EH (cell line): Measurements from ENCODE around the gene TWNK.

ENCODE experiments used
- DNase-seq: peaks from one replicate; pipeline ENCODE4 v3.0.0-alpha.2; 2015; ENCODE audit warnings: low read depth

The TWNK gene

DNA sequence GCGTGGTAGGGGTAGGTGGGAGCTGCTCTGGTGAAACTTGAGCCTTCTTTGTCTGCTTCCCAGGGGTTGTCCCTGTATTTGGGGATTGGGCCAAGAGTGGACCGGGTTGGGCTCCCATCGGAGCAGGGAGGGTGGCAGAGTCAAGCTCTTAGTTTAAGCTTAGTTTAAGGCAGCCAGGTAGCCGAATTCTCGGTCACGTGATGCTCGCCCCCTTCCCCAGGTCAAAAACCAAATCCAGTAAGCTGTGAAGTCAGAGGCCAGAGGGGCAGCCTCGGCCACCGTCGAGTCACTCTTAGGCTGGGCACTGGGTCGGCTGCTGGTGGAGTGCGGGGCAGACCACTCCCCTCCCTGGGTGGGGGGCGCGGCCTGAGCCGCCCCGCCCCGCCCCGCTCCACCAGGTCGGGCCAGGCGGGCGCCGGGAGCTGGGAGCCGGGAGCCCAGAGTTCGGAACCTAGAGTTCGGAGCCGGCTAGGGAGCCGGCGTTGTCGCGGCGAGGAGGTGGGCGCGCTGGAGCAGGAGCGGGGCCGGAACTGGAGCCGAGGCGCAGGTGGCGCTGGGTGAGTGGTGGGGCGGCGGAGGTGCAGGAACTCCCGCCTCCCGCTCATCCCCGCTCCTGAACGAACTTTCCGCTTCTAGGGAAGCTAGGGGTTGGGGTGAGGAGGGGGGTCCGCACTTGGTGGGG, 9.5 kb downstream of the TWNK start:
- peak; percentile 23 for DNase-seq

DNA sequence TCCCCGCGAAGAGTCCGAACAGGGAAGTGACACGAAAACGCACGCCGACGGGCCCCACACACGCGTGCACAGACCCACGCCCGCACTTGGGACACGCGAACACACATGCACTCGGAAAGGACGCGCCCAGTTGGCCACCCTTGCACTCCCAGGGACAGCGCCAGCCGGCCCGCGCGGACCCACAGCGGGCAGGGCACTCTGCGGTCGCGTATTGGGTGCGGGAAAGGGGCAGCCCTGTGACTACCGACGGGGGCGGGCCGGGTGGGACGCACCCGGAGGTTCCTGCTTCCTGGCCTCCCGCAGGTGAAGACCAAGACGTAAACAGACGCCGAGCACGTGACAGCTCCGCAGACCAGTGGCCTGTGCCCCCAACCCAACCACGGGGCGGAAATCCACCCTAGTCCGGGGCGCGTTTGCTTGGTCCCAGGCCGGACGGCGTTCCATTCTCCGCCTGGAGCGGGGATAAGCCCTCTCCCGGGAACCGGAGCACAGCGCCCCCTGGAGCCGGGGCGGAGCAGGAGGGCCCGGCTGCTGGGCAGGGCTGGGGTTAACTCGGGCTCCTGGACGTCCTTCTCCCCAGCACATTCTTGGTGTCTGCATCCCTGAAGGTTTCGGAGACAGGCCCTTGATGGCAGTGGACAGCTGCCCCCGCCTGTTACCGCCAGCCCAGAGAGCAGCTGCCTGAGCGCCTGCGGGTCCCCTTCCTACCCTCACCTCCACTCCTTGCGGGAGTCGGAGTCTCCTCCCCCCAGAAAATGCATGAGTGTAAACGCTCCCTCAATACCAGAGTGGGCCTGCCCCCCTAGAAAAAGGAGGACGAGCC, 10.2 kb downstream of the TWNK start:
- DNase-seq, result peak; percentile 84

DNA sequence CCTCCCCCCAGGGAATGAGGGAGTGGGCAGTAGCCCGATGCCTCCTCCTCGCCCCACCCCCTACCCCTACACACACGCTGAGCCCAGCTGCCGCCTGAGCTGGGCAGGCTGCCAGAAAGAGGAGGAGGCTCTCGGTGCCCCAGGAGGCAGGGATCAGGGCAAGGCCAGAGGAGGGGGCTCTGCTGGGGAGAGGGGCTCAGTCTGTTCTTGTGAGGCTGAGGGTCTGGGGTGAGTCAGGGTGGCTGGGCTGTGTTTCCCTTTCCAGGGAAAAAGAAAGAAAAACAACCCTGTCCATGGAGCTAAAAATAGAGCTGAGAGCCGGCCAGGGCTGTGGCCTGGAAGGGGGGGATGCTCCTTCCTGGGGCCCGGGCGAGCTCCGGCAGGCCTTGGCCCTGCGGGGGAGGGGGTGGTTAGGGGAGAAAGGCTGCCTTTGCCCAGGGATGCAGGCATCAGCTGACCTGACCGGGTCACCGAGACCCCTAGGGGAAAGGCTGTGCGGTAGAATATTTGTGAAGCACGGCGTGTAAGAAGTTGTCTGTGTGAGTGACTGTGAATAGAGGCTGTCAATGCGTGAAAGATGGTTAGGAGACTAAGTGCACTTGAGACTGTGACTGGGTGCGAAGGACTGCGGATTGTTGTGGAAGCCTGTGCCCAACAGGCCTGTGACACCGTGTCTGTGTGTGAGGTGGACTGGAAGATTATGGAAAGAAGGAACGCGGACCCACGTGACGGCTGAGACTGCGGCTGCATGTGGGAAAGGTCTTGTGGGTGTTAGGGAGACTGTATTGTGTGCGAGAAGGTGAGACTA, 11.0 kb downstream of the TWNK start:
- DNase-seq, result peak; percentile 91

DNA sequence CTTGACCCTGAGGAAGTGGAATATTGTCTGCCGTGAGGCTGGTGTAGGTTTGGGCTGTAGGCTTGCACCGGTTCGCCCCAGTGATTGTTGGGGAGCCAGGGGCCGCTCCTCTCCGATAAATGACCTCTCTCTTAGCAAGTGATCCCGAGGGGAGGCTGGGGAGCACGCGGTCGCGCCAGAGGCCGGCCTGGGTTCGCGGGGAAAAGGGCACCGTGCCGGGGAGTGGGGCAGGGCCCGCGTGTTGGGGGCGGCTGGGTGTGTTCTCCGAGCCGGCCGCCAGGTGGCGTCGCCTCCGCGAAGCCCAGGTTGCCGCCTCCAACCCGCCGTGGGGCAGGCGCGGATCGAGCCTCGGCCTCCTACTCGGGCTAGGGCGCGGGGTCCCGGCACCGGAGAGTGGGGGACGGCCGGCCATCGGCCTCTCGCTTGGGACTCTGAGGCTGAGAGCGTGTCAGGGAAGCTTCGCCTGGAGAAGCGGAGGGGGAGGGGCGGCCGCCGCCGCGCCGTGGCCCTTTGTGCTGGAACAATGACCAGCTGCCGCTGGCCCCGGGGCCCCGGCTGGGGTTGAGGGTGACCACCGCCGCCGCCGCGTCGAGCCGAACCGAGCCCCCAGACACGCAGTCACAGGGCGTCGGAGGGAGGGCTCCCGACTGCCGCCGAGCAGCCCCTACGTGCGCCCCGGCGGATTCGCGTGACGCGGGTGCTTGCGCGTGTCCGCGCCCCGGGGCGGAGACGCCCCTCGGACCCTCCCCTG, 11.8 kb downstream of the TWNK start:
- DNase-seq, result peak; percentile 77

DNA sequence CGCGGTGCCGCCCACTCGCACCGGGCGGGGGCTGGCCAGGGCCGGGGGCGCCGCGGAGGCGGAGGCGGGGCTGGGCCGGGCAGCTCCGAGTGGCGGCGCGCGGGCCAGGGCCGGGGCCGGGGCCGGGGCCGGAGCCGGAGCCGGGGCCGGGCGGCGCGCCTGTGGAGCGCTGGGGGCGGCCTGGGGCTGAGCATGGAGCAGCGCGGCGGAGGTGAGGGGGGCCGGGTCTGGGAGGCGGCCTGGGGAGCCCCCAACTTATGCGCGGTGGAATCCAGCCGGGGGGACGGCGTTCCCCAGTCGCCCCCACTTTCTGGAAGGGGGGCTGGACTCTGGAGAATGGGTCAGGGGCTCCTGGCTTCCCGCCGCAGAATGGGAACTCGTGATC, 12.4 kb downstream of the TWNK start, which contains the start of gene LZTS2:
LZTS2 (plus strand) TSS at position 67 of the 385 bp plus-strand sequence. CDS start 2,731 bp downstream, outside the sequence.
- DNase-seq, result no peak

DNA sequence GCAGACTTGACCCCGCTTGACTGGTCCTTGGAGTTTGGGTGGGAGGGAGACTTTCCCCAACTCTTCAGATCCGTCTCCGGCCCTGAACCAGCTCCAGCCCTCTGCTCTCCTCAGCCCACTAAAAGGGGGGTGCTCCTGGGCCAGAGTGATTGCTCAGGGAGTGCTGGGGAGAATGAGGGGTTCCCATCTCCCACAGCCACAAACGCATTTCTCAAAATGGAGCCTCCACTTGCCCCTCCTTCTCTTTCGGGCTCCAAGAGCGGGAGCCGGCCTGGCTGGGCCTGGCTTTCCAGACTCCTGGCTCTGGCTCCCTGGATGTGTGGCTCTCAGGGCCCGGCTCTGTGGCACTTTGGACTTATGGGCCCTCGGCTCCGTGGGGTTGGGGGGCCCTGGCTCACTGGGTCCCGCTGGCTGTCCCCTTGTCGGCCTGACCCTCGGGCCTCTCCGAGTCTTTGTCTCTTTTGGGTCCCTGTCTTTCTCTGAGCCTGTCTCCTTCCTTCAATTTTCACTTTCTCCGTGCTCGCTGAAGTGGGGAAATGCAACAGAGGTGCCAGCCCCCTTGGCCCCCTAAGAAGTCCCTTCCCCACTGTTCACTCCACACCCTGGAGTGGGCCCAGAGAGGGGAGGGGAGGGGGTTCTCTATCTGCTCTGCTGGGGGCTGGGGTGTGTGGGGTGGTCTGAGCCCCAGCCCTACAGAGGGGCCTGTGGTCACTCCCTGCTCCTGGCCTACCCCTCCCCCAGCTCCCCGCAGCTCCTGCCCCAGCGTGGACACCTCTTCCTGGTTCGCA, 13.0 kb downstream of the TWNK start:
- peak; percentile 41 for DNase-seq

DNA sequence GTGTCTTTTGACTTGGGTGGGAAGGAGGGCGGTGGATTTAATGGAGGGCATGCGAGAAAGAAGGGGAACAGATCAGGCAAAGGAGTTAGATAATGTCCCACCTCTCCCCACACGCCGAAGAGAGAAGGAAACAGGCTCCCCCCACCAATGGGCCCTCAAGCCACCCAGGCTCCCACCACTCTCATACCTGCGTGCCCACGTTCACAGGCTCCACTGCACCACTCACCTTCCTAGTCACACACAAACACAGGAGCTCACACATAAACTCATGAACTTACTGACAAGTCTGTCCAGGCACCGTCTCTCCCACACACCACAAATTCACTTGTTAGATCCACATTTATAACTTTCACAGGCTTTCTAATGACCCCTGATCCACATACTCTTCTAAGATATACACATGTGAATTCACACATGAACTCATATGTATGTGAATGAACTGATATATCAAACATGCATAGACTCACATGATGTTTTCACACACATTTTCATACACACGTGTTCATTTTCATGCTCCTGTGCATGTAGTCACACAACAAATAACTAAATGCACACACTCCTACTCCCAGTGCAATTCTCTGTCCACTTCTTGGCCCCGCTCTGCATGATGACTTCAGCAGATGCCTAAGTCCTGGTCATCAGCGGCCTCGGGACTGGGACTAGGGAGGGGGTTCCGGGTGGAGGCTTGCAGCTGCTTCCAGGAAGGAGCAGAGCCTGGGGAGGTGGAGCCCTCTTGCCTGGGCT, 13.7 kb downstream of the TWNK start:
- DNase-seq, result peak; percentile 93

DNA sequence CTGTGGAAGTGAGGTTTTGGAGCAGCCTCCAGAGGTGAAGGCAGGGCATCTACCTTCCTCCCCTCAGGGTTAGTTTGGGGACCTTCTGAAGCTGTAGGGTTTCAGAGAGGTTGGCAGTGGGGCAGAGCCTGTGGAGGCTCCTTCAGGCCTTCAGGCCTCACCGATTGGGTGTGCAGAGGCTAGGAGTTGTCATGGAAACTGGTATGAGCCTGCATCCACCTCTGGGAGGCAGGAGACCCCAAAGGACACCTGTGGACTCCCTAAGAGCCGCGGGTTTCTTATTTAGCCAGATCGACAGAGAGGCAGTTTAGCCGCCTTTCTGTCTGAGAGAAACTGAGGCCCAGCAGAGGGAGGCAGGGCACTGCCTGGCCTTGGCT, 14.3 kb downstream of the TWNK start:
- no peak for DNase-seq

DNA sequence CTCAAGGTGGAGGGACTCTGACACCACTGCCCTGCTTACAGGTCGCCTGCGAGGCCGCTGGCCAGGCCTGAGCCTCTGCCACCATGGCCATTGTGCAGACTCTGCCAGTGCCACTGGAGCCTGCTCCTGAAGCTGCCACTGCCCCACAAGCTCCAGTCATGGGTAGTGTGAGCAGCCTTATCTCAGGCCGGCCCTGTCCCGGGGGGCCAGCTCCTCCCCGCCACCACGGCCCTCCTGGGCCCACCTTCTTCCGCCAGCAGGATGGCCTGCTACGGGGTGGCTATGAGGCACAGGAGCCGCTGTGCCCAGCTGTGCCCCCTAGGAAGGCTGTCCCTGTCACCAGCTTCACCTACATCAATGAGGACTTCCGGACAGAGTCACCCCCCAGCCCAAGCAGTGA, 15.1 kb downstream of the TWNK start:
- no peak for DNase-seq

DNA sequence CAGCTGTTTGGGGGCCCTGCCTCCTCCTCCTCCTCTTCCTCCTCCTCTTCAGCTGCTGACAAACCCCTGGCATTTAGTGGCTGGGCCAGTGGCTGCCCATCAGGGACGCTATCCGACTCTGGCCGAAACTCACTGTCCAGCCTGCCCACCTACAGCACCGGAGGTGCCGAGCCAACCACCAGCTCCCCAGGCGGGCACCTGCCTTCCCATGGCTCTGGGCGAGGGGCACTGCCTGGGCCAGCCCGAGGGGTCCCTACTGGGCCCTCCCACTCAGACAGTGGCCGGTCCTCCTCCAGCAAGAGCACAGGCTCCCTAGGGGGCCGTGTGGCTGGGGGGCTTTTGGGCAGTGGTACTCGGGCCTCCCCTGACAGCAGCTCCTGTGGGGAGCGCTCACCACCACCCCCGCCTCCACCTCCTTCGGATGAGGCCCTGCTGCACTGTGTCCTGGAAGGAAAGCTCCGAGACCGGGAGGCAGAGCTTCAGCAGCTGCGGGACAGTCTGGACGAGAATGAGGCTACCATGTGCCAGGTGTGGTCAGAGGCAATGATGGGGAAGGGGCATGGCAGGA, 16.4 kb downstream of the TWNK start:
- DNase-seq, result no peak

DNA sequence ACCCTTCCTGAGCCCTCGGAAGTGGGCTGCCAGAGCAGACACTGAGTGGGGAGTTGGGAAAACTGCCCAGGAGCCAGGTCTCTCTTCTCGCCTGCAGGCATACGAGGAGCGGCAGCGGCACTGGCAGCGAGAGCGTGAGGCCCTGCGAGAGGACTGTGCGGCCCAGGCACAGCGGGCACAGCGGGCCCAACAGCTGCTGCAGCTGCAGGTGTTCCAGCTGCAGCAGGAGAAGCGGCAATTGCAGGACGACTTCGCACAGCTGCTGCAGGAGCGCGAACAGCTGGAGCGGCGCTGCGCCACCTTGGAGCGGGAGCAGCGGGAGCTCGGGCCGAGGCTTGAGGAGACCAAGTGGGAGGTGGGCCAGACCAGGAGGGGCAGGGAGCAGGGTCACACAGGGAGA, 18.0 kb downstream of the TWNK start:
- no peak for DNase-seq

DNA sequence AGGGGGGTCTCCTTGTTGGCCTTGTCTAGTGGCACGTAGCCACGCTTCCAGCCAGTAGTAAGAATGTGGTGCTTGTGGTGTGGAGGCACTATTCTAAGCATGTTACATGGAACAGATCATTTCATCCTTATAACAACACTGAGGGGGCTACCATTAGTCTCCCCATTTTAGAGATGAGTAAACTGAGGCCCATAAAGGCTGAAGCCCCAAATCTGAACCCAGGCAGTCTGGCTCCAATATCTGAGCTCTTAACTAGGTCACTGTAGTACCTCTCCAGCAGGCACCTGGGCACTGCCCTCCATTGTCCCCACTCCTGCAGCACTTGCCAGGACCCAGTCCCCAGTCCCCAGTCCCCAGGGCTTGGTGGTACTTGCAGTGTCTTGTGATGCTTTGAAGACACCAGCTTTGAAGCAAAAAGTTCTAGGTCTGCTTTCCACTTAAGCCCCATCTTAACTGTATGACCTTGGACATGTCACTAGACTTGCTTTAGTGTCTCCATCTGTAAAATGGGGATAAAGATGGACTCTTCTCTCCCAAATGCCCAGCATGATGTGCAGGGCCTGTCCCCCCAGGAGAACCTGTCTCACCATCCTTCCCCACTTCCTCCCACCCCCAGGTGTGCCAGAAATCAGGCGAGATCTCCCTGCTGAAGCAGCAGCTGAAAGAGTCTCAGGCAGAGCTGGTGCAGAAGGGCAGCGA, 18.7 kb downstream of the TWNK start:
- no peak for DNase-seq

DNA sequence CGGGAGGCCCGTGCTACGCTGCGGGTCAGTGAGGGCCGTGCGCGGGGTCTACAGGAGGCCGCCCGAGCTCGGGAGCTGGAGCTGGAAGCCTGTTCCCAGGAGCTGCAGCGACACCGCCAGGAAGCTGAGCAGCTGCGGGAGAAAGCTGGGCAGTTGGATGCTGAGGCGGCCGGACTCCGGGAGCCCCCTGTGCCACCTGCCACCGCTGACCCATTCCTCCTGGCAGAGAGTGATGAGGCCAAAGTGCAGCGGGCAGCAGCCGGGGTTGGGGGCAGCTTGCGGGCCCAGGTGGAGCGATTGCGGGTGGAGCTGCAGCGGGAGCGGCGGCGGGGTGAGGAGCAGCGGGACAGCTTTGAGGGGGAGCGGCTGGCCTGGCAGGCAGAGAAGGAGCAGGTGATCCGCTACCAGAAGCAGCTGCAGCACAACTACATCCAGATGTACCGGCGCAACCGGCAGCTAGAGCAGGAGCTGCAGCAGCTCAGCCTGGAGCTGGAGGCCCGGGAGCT, 19.3 kb downstream of the TWNK start:
- no peak for DNase-seq

DNA sequence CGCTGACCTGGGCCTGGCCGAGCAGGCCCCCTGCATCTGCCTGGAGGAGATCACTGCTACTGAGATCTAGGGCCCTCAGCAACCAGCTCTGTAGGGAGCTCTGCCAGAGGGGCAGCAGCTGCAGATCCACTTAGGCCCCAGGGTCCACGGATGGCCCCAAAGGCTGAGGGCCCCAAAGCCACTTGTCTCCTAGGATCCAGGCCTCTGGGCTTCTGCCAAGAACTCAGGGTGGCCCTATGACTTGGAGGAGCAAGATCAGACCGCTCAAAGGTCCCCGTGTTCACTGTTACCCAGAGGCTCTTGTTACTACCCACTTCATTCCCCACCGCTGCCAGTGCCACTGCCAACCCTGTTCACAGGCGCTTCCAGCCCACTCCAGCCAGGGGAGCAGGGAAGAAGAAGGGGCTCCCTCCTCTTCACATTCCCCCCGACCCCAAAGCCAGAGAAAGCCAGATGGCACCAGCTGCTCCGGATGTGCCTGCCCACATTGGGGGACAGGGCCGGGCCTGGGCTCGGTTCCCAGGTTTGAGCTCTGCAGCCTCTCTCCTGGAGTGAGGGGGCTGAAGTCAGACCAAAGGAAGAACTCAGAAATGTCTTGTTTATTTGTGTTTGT, 19.9 kb downstream of the TWNK start:
- no peak for DNase-seq

DNA sequence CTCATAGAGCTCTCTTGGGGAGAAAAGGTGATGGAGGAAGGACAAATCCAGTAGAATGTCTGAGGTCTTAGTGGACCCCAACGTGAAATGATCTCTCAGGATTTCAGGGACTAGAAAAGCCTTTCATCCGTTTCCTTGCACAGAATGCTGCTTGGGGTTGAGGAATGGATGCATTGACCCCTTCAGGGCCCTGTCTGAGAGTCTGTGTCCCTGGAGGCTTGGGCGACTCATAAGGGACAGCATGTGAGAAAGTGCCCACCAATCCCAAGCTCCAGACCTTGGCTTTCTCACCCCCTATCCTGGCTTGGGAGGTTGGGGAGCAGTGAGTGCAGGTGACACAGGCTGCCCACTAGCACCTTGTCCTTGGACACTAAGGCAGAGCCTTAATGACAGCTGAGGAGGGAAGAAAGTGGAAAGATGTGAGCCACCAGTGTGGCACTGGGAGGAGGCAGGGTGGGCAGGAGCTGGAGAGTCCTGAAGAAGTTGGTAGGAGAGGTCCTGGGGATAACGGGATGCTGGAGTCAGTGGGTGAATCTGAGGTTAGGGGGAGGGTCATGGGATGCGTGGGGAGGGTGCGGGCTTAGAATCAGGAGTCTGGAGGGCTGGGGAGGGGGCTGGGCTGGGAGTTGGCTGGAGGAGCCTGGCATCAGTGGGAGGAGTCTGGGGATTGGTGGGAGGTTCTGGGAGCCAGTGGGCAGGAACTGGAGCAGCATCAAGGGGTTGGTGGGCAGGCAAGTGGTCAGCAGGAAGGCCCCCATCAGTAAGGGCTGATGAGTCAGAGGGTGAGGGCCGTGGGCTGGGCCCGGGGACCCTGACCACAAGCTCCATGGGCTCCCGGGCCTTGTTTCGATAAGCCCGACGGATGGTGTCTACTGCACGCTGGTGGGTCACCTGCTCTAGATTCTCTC, 20.8 kb downstream of the TWNK start:
- DNase-seq, result peak; percentile 22

DNA sequence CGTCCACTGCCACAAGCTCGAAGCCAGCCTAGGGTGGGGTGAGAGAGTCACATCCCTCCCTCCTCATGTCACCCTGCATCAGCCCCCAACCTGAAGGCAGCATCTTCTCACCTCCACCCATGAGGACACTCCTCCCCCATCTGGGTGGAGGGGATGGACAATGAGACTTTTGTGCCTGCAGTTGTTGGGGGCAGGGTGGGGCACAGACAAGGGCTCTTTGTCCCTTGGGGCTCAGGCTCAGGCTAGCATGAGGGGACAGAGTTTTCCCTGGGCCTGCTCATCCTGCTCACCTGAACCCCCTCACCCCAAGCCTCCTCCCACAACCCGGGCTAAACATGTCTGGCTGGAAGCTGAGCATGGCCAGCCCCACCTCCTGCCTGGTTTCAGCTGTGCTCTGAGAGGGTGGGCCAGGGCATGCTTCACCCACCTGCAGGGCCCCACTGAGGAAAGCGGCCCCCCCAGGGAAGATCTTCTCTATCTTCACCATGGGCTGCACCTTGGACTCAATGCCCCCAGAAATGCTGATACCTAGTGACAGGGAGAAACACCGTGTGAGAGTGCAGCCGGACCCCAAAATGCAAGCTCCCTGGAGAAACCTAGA, 21.6 kb downstream of the TWNK start:
- DNase-seq, result no peak

DNA sequence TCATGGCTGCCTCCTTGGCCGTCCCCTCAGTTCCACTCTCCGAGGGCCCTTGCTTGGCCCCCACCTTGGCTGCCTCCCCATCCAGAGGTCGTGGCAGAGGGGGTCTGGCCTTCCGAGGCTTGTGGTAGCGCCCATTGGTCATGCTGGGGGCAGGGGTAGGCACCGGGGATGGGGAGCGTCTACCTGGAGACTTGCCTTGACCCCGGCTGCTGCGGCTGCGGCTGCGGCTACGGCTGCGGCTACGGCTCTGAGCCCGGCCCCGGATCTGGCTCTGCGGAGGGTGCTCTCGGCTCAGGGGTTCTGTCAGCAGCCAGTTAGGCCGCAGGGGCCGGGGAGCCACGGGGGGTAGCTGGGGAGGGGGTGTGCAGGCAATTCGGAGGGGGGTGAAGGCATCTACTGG, 23.0 kb downstream of the TWNK start:
- no peak for DNase-seq
